Measurements from ENCODE around the gene PSMG4.
"Not testable (repeated sequence)": the region's sequence is repeated elsewhere in the genome, so short reads cannot be mapped to it uniquely, and the experiment has no call there.

DNA sequence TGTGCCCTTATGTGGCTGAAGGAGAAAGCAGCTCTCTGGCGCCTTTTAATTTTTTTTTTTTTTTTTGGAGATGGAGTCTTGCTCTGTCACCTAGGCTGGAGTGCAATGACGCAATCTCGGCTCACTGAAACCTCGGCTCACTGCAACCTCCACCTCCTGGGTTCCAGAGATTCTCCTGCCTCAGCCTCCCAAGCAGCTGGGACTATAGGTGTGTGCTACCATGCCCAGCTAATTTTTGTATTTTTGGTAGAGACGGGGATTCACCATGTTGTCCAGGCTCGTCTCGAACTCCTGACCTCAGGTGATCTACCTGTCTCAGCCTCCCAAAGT is 13.9 kb upstream of the PSMG4 start:
- TF ChIP-seq, protein P1, sequence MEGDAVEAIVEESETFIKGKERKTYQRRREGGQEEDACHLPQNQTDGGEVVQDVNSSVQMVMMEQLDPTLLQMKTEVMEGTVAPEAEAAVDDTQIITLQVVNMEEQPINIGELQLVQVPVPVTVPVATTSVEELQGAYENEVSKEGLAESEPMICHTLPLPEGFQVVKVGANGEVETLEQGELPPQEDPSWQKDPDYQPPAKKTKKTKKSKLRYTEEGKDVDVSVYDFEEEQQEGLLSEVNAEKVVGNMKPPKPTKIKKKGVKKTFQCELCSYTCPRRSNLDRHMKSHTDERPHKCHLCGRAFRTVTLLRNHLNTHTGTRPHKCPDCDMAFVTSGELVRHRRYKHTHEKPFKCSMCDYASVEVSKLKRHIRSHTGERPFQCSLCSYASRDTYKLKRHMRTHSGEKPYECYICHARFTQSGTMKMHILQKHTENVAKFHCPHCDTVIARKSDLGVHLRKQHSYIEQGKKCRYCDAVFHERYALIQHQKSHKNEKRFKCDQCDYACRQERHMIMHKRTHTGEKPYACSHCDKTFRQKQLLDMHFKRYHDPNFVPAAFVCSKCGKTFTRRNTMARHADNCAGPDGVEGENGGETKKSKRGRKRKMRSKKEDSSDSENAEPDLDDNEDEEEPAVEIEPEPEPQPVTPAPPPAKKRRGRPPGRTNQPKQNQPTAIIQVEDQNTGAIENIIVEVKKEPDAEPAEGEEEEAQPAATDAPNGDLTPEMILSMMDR (IDR thresholded peaks at IDR 0.05; ENCODE audit: low read depth, low read length): not testable (repeated sequence)
- TF ChIP-seq POLR2A (IDR thresholded peaks at IDR 0.05; ENCODE audit: extremely low read depth, insufficient read length); MYC (IDR thresholded peaks at IDR 0.05; ENCODE audit: low read depth, low read length): not testable (repeated sequence)
- TF ChIP-seq, protein P2, sequence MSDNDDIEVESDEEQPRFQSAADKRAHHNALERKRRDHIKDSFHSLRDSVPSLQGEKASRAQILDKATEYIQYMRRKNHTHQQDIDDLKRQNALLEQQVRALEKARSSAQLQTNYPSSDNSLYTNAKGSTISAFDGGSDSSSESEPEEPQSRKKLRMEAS (IDR thresholded peaks at IDR 0.05; ENCODE audit: low read depth, low read length): not testable (repeated sequence)

Measured in NB4 (cell line).